Epithelial cell of proximal tubule (primary cell): ENCODE data around the gene DRAXIN. TPM values are rescaled to one million over a fixed set of nuclear protein-coding genes. Genes with fewer than 3 reads are reported as not detected.

Experiments used
- DNase-seq: peaks from one replicate; pipeline ENCODE4 v3.0.0-alpha.2; 2011; ENCODE audit warnings: low read depth
- H3K4me3 ChIP-seq: 2 replicates; pipeline ENCODE4 v1.5.1; 2011; ENCODE audit warnings: low read depth, mild to moderate bottlenecking, low read length
- total RNA-seq: library from RNA; depleted of rRNA; stranded (reverse); fragments of >200 nt; gene quantifications from 2 replicates; pipeline ENCODE4 v1.2.3, GENCODE V29; 2015
- TF ChIP-seq, protein P1 (sequence below): conservative IDR thresholded peaks from 2 replicates; pipeline ENCODE4 v1.5.1; 2012; ENCODE audit warnings: low read depth, mild to moderate bottlenecking, low read length

DRAXIN gene
- total RNA-seq, 1 donor from 2014 or later = 0.12 TPM

- DNase-seq = no peak
- H3K4me3 ChIP-seq = no peak overlapping the region
- TF ChIP-seq, protein P1, sequence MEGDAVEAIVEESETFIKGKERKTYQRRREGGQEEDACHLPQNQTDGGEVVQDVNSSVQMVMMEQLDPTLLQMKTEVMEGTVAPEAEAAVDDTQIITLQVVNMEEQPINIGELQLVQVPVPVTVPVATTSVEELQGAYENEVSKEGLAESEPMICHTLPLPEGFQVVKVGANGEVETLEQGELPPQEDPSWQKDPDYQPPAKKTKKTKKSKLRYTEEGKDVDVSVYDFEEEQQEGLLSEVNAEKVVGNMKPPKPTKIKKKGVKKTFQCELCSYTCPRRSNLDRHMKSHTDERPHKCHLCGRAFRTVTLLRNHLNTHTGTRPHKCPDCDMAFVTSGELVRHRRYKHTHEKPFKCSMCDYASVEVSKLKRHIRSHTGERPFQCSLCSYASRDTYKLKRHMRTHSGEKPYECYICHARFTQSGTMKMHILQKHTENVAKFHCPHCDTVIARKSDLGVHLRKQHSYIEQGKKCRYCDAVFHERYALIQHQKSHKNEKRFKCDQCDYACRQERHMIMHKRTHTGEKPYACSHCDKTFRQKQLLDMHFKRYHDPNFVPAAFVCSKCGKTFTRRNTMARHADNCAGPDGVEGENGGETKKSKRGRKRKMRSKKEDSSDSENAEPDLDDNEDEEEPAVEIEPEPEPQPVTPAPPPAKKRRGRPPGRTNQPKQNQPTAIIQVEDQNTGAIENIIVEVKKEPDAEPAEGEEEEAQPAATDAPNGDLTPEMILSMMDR = no peak
These were observed 36.8 kb downstream of the DRAXIN start for GRCh38 chr1:11728126-11728806.

- TF ChIP-seq, protein P1 = no peak
- DNase-seq = no peak
- H3K4me3 ChIP-seq = no peak overlapping the region
These were observed 37.6 kb downstream of the DRAXIN start for GRCh38 chr1:11729155-11729497.

GRCh38 chr1:11729498-11730428 lies 38.3 kb downstream of the DRAXIN start:
- no peak for DNase-seq
- no peak overlapping the region for H3K4me3 ChIP-seq
- TF ChIP-seq, protein P1 = no peak

GRCh38 chr1:11730429-11730891 lies 39.0 kb downstream of the DRAXIN start:
- DNase-seq = no peak
- no peak overlapping the region for H3K4me3 ChIP-seq
- TF ChIP-seq, protein P1 = no peak

- no peak overlapping the region for H3K4me3 ChIP-seq
- TF ChIP-seq, protein P1 = no peak
- DNase-seq = no peak
These were observed 40.3 kb downstream of the DRAXIN start for GRCh38 chr1:11731691-11732283.

GRCh38 chr1:11733306-11733705 lies 41.8 kb downstream of the DRAXIN start:
- no peak overlapping the region for H3K4me3 ChIP-seq
- DNase-seq = no peak
- TF ChIP-seq, protein P1 = no peak
